Osteoblast (primary cell): Measurements from ENCODE around the gene PODNL1. TPM values are rescaled to one million over a fixed set of nuclear protein-coding genes. Genes with fewer than 3 reads are reported as not detected.

ENCODE experiments used
- DNase-seq: peaks from one replicate; pipeline ENCODE4 v3.0.0; 2011; ENCODE audit warnings: low spot score, mixed read lengths; ENCODE audit not compliant: insufficient read length; ENCODE audit errors: missing footprints
- H2AFZ ChIP-seq: 2 replicates; pipeline ENCODE4 v1.6.0; 2011; ENCODE audit warnings: mild to moderate bottlenecking, low read length
- H3K27ac ChIP-seq: 2 replicates; pipeline ENCODE4 v1.5.1; 2011; ENCODE audit warnings: mild to moderate bottlenecking, low read depth, low read length, moderate library complexity
- H3K27me3 ChIP-seq: 2 replicates; pipeline ENCODE4 v1.6.0; 2012; ENCODE audit warnings: mild to moderate bottlenecking, control low read depth, inconsistent platforms, low read length, moderate library complexity; ENCODE audit not compliant: insufficient read depth
- H3K36me3 ChIP-seq: 2 replicates; pipeline ENCODE4 v1.5.1; 2011; ENCODE audit warnings: mild to moderate bottlenecking, low read length, control low read depth, moderate library complexity; ENCODE audit not compliant: insufficient read depth
- H3K4me1 ChIP-seq: 2 replicates; pipeline ENCODE4 v1.5.1; 2011; ENCODE audit warnings: mild to moderate bottlenecking, low read length, control low read depth, moderate library complexity; ENCODE audit not compliant: insufficient read depth
- H3K4me2 ChIP-seq: 2 replicates; pipeline ENCODE4 v1.6.0; 2011; ENCODE audit warnings: mild to moderate bottlenecking, low read length; ENCODE audit not compliant: insufficient read depth
- H3K4me3 ChIP-seq: fragments of 200-600 bp; sonication (generic); 3 replicates; pipeline ENCODE4 v1.5.1; 2012; ENCODE audit warnings: mild to moderate bottlenecking, low read length, inconsistent platforms; ENCODE audit not compliant: insufficient read depth
- H3K79me2 ChIP-seq: 2 replicates; pipeline ENCODE4 v1.6.0; 2012; ENCODE audit warnings: mild to moderate bottlenecking, low read length, control low read depth, inconsistent platforms; ENCODE audit not compliant: insufficient read depth
- H3K9me3 ChIP-seq: 2 replicates; pipeline ENCODE4 v1.5.1; 2011; ENCODE audit warnings: low read depth, low read length, control low read depth
- H4K20me1 ChIP-seq: 2 replicates; pipeline ENCODE4 v1.6.0; 2012; ENCODE audit warnings: mild to moderate bottlenecking, low read length, control low read depth; ENCODE audit not compliant: insufficient read depth
- total RNA-seq: library from RNA; depleted of rRNA; stranded (reverse); fragments of >200 nt; gene quantifications from 2 replicates; pipeline ENCODE4 v1.2.3, GENCODE V29; 2012
- TF ChIP-seq, protein P1 (sequence below): IDR thresholded peaks from 2 replicates; pipeline ENCODE4 v1.5.1; 2011; ENCODE audit warnings: mild to moderate bottlenecking, low read depth, low read length, moderate library complexity; ENCODE audit errors: extremely low read depth

The PODNL1 gene
- total RNA-seq, 1 donor: 4.0 TPM

DNA sequence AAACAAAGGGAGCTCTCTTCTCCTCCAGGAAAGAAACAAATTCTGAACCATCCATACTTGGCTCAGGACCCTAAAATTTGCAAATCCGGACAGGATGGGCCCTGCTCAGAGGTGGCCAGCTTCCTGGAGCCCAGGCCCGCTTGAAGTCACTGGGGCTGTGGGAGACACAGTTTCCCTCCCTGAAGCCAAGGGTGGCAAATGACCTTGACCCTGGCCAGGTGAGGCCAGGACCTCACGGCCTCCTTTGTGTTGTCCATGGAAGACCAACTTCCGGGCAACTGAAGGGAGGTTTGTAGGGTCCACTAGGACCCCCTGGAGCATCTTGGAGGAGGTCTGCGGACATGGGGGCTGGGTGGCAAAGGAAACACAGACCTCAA, 55.8 kb downstream of the PODNL1 start:
- Histone ChIP-seq H3K4me1 (peaks cover 25% of the 10 kb centered on the region), H4K20me1 (no peaks in the 10 kb centered on the region), H3K79me2 (no peaks in the 10 kb centered on the region), H3K27ac (no peak overlapping the region), H2AFZ (peak overlapping the region; percentile 88), H3K4me3 (no peak overlapping the region), H3K27me3 (no peaks in the 10 kb centered on the region), H3K4me2 (no peak overlapping the region), H3K9me3 (no peaks in the 10 kb centered on the region), H3K36me3 (no peaks in the 10 kb centered on the region)
- TF ChIP-seq, protein P1, sequence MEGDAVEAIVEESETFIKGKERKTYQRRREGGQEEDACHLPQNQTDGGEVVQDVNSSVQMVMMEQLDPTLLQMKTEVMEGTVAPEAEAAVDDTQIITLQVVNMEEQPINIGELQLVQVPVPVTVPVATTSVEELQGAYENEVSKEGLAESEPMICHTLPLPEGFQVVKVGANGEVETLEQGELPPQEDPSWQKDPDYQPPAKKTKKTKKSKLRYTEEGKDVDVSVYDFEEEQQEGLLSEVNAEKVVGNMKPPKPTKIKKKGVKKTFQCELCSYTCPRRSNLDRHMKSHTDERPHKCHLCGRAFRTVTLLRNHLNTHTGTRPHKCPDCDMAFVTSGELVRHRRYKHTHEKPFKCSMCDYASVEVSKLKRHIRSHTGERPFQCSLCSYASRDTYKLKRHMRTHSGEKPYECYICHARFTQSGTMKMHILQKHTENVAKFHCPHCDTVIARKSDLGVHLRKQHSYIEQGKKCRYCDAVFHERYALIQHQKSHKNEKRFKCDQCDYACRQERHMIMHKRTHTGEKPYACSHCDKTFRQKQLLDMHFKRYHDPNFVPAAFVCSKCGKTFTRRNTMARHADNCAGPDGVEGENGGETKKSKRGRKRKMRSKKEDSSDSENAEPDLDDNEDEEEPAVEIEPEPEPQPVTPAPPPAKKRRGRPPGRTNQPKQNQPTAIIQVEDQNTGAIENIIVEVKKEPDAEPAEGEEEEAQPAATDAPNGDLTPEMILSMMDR: no peak
- DNase-seq: peak; percentile 56

DNA sequence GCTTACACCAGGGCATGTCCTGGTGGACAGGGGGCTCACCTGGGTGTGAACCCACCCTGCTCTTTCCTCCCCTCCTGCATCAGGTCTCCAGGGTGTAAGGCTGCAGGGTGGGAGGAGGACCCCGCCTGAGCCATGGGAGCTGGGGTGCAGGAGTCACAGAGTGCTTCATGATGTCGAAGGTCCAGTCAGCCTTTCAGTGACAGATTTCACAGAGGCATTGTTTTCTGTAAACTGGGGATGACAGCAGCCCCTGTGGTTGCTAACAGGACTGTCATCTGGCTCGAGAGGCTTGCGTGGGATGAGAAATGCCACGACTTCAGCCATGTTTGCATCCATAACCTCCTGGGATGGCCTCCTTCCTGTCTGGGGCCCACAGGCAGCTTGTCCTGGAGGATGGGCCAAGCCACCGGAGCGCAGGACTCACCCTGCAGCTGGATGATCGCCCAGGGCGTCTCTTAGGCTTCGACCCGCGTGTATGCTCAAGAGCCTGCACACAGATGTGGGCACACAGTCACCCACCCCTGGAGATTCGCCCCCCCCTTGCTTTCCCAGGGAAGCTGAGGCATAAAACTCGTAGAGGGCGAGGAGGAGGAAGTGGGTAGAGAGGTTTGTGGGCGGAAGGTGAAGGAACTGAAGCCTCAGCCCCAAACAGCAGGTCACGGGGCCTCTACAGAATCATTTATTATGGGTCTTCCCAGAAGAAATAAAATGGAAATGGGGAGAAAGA, 56.4 kb downstream of the PODNL1 start:
- no peaks in the 10 kb centered on the region for H3K9me3 ChIP-seq
- H4K20me1 ChIP-seq: no peaks in the 10 kb centered on the region
- peak; percentile 99 for DNase-seq
- TF ChIP-seq, protein P1: no peak
- H2AFZ ChIP-seq: peak overlapping the region; percentile 88
- no peaks in the 10 kb centered on the region for H3K79me2 ChIP-seq
- no peaks in the 10 kb centered on the region for H3K27me3 ChIP-seq
- peaks cover 20% of the 10 kb centered on the region for H3K4me1 ChIP-seq
- peak overlapping the region; percentile 16 for H3K4me2 ChIP-seq
- no peaks in the 10 kb centered on the region for H3K36me3 ChIP-seq
- H3K27ac ChIP-seq: peak overlapping the region; percentile 48
- H3K4me3 ChIP-seq: peak overlapping the region; percentile 10

DNA sequence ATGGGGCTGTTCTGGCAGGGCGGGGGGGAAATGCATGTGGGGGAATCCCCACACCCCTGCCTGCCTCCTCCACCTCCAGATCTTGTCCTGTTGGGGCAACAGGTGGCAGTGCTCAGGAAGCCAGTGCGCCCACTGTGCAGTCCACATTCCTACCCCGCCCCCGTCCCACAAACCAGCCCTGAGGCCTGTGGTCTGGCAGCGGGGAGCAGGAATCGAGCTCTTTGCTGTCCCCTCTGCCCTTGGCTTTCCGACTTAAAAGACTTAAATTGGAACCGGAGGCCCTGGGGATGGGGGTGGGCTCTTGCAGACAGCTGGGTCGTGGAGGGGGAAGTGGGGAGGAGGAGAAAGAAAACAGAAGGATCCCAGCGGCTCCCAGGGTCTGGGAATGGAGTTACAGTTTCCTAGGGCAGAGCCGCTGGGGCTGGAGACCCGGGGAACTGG, 56.9 kb downstream of the PODNL1 start:
- H3K36me3 ChIP-seq: no peaks in the 10 kb centered on the region
- H3K9me3 ChIP-seq: no peaks in the 10 kb centered on the region
- H2AFZ ChIP-seq: peak overlapping the region; percentile 88
- H3K4me2 ChIP-seq: peak overlapping the region; percentile 16
- H3K4me1 ChIP-seq: peaks cover 20% of the 10 kb centered on the region
- TF ChIP-seq, protein P1: no peak
- peak; percentile 81 for DNase-seq
- no peaks in the 10 kb centered on the region for H3K27me3 ChIP-seq
- H3K79me2 ChIP-seq: no peaks in the 10 kb centered on the region
- peak overlapping the region; percentile 48 for H3K27ac ChIP-seq
- no peaks in the 10 kb centered on the region for H4K20me1 ChIP-seq
- peak overlapping the region; percentile 10 for H3K4me3 ChIP-seq

Other genes with a start within 250 kb of the PODNL1 start
- 33.7 and 35.4 TPM in 2 replicates for gene MRI1, start 173.9 kb downstream of the PODNL1 start, total RNA-seq
- gene C19orf53, start 164.0 kb downstream of the PODNL1 start, total RNA-seq: 33.3 and 34.8 TPM in 2 replicates
- 6.8 and 9.0 TPM in 2 replicates for gene ZSWIM4, start 143.0 kb downstream of the PODNL1 start, total RNA-seq
- gene NANOS3, start 61.3 kb downstream of the PODNL1 start, total RNA-seq: 0.59 TPM in 1 of 2 replicates, not detected in the other
- 0.59 and 0.72 TPM in 2 replicates for gene BRME1, start 32.3 kb downstream of the PODNL1 start, total RNA-seq
- gene CC2D1A, start 32.2 kb downstream of the PODNL1 start, total RNA-seq: 19.2 and 22.4 TPM in 2 replicates
- 11.5 and 11.9 TPM in 2 replicates for gene DCAF15, start 14.1 kb upstream of the PODNL1 start, total RNA-seq
- gene RFX1, start 67.9 kb upstream of the PODNL1 start, total RNA-seq: 2.4 and 2.5 TPM in 2 replicates
- gene RLN3, start 89.7 kb upstream of the PODNL1 start, total RNA-seq: not detected in 2 replicates
- gene IL27RA, start 93.3 kb upstream of the PODNL1 start, total RNA-seq: 1.1 and 1.2 TPM in 2 replicates
- not detected in 2 replicates for gene PALM3, start 123.7 kb upstream of the PODNL1 start, total RNA-seq
- 0.59 and 1.1 TPM in 2 replicates for gene MISP3, start 134.4 kb upstream of the PODNL1 start, total RNA-seq
- not detected in 2 replicates for gene C19orf67, start 147.4 kb upstream of the PODNL1 start, total RNA-seq
- gene SAMD1, start 152.3 kb upstream of the PODNL1 start, total RNA-seq: 16.2 and 27.9 TPM in 2 replicates
- 45.6 and 56.3 TPM in 2 replicates for gene PRKACA, start 179.3 kb upstream of the PODNL1 start, total RNA-seq
- gene ASF1B, start 198.2 kb upstream of the PODNL1 start, total RNA-seq: 1.1 and 2.7 TPM in 2 replicates